Vagina (tissue), 2 donors: ENCODE results near the gene RYR2. TPM values are rescaled to one million over a fixed set of nuclear protein-coding genes. Genes with fewer than 3 reads are reported as not detected.

Source experiments
- DNase-seq, 2 donors: peaks; one replicate each; pipeline ENCODE4 v3.0.0-alpha.2; 2017; ENCODE audit errors: extremely low spot score in 2 of 2
- H3K27ac ChIP-seq: fragments of 200-600 bp; sonication (generic); one replicate; pipeline ENCODE4 v1.5.1; 2019
- H3K27me3 ChIP-seq: fragments of 200-600 bp; sonication (generic); one replicate; pipeline ENCODE4 v1.5.1; 2019
- H3K36me3 ChIP-seq, 2 donors: fragments of 200-600 bp; sonication (generic); one replicate each; pipeline ENCODE4 v1.5.1; 2017 to 2019
- H3K4me1 ChIP-seq: fragments of 200-600 bp; sonication (generic); one replicate; pipeline ENCODE4 v1.5.1; 2019
- H3K4me3 ChIP-seq, 2 donors: fragments of 200-600 bp; sonication (generic); 1 replicate in 1 of 2; 2 replicates in 1 of 2; pipeline ENCODE4 v1.5.1; 2016 to 2019
- H3K9me3 ChIP-seq: fragments of 200-600 bp; sonication (generic); one replicate; pipeline ENCODE4 v1.5.1; 2019
- CTCF ChIP-seq, 3 experiments: fragments of 450-650 bp in 2 of 3; fragments of 200-600 bp in 1 of 3; sonication (generic) in 1 of 3; IDR thresholded peaks; one replicate each; pipeline ENCODE4 v1.5.1; 2017 to 2019; ENCODE audit warnings: antibody characterized with exemption in 3 of 3, mild to moderate bottlenecking in 2 of 3, moderate library complexity in 2 of 3
- POLR2A ChIP-seq, 2 donors: fragments of 450-650 bp; IDR thresholded peaks; one replicate each; pipeline ENCODE4 v1.6.1; 2017; ENCODE audit warnings: antibody characterized with exemption in 2 of 2, mild to moderate bottlenecking in 2 of 2, moderate library complexity in 2 of 2
- POLR2AphosphoS5 ChIP-seq, 2 donors: sonication (generic); formaldehyde crosslinking; IDR thresholded peaks; one replicate each; pipeline ENCODE4 v1.9.0; 2017; ENCODE audit warnings: antibody characterized with exemption in 2 of 2, mild to moderate bottlenecking in 2 of 2, low read depth in 1 of 2; ENCODE audit not compliant: insufficient read depth in 1 of 2
- intact Hi-C: fragments of 100-400 bp; cut with DNase I; formaldehyde crosslinking; loops from one replicate; pipeline ENCODE4 v1.15.1; 2023
- total RNA-seq: library from RNA; depleted of rRNA; stranded (reverse); fragments of >200 nt; gene quantifications from one replicate; pipeline ENCODE4 v1.2.3, GENCODE V29; 2016

Gene RYR2
- total RNA-seq, 1 donor from 2014 or later, result 1.5 TPM

- Histone ChIP-seq H3K36me3 (no peaks in the 10 kb centered on the region), H3K4me1 (peaks cover 8% of the 10 kb centered on the region), H3K27ac (no peak overlapping the region), H3K4me3 (no peak overlapping the region), H3K27me3 (no peaks in the 10 kb centered on the region), H3K9me3 (no peaks in the 10 kb centered on the region)
- TF ChIP-seq POLR2AphosphoS5 (IDR thresholded peaks at IDR 0.05; ENCODE audit: insufficient read depth in 1 of 2, low read depth in 1 of 2), result no peak
- TF ChIP-seq POLR2A (IDR thresholded peaks at IDR 0.05), result no peak
- no peak for TF ChIP-seq CTCF (IDR thresholded peaks at IDR 0.05)
- no peak for DNase-seq
- intact Hi-C loops, result no loop called here
These were observed 62.1 kb downstream of the RYR2 start for GRCh38 chr1:237104096-237104495.

GRCh38 chr1:237105826-237106225, 63.8 kb downstream of the RYR2 start:
- Histone ChIP-seq H3K27me3 (no peaks in the 10 kb centered on the region), H3K27ac (no peak overlapping the region), H3K9me3 (no peaks in the 10 kb centered on the region), H3K4me1 (peaks cover 8% of the 10 kb centered on the region), H3K36me3 (no peaks in the 10 kb centered on the region), H3K4me3 (no peak overlapping the region)
- TF ChIP-seq POLR2AphosphoS5 (IDR thresholded peaks at IDR 0.05; ENCODE audit: insufficient read depth in 1 of 2, low read depth in 1 of 2), result no peak
- no peak for TF ChIP-seq POLR2A (IDR thresholded peaks at IDR 0.05)
- TF ChIP-seq CTCF (IDR thresholded peaks at IDR 0.05), result no peak
- intact Hi-C loops, result no loop called here
- DNase-seq, result no peak

GRCh38 chr1:237108297-237109040, 66.5 kb downstream of the RYR2 start:
- H3K4me1 ChIP-seq, result peaks cover 8% of the 10 kb centered on the region
- no peaks in the 10 kb centered on the region for H3K27me3 ChIP-seq
- no peak for DNase-seq
- H3K27ac ChIP-seq, result no peak overlapping the region
- no peak for TF ChIP-seq POLR2AphosphoS5 (IDR thresholded peaks at IDR 0.05; ENCODE audit: insufficient read depth in 1 of 2, low read depth in 1 of 2)
- TF ChIP-seq POLR2A (IDR thresholded peaks at IDR 0.05), result no peak
- TF ChIP-seq CTCF (IDR thresholded peaks at IDR 0.05), result no peak
- no peak overlapping the region for H3K4me3 ChIP-seq
- no peaks in the 10 kb centered on the region for H3K9me3 ChIP-seq
- H3K36me3 ChIP-seq, result no peaks in the 10 kb centered on the region
- intact Hi-C loops, result no loop called here

DNA sequence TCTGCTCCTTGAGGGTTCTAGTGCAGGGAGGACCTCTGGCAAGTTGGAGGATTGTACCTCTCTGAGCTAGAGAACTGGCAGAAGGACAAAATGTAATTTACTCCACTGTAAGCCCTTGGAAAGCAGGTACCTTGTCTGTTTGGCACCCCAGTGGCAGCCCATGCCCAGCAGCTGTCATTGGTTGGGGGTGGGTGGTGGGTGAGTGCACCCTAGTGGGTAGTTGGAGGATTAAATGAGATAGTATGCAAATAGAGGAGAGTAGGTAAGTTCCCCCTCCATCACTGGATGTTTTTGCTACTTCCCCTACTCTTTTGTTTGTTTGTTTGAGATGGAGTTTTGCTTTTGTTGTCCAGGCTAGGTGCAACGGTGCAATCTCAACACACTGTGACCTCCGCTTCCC, 69.8 kb downstream of the RYR2 start:
- no peaks in the 10 kb centered on the region for H3K27me3 ChIP-seq
- no peaks in the 10 kb centered on the region for H3K9me3 ChIP-seq
- intact Hi-C loops, result no loop called here
- DNase-seq, result no peak
- TF ChIP-seq CTCF (IDR thresholded peaks at IDR 0.05) (no peak), POLR2AphosphoS5 (IDR thresholded peaks at IDR 0.05; ENCODE audit: insufficient read depth in 1 of 2, low read depth in 1 of 2) (no peak), POLR2A (IDR thresholded peaks at IDR 0.05) (no peak)
- H3K4me3 ChIP-seq, result no peak overlapping the region
- no peaks in the 10 kb centered on the region for H3K36me3 ChIP-seq
- no peak overlapping the region for H3K27ac ChIP-seq
- peaks cover 8% of the 10 kb centered on the region for H3K4me1 ChIP-seq

DNA sequence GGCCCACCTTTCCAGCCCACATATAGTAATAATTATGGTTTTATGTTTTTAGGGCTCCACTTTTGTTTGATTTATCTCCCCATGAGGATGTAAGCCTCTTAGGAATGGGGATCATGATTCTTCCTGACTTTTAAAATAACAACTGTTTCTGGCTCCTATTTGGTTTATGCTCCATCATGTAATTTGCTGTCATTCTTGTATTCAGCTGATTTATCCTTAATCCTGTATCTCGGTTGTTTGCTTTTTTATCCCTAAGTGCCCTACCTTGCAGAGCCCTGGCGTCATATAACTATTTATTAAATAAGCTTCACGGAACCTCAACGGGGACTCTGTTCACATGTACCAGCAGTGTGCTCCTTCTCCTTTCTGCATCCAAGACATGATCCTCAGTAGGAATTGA, 70.7 kb downstream of the RYR2 start:
- no peak for DNase-seq
- intact Hi-C loops, result no loop called here
- no peaks in the 10 kb centered on the region for H3K9me3 ChIP-seq
- TF ChIP-seq CTCF (IDR thresholded peaks at IDR 0.05), result no peak
- TF ChIP-seq POLR2A (IDR thresholded peaks at IDR 0.05), result no peak
- TF ChIP-seq POLR2AphosphoS5 (IDR thresholded peaks at IDR 0.05; ENCODE audit: insufficient read depth in 1 of 2, low read depth in 1 of 2), result no peak
- H3K27me3 ChIP-seq, result no peaks in the 10 kb centered on the region
- H3K36me3 ChIP-seq, result no peaks in the 10 kb centered on the region
- no peak overlapping the region for H3K27ac ChIP-seq
- peaks cover 6% of the 10 kb centered on the region for H3K4me1 ChIP-seq
- H3K4me3 ChIP-seq, result no peak overlapping the region
